ENCODE data around the gene NRG2. TPM values are rescaled to one million over a fixed set of nuclear protein-coding genes. Genes with fewer than 3 reads are reported as not detected.
A peak's percentile ranks its signal among the peaks of the same experiment; 100 is the strongest.

The NRG2 gene
- total and polyA plus RNA-seq, 7 experiments from 2014 or later = 0.05 to 0.22 (median 0.12) TPM; not detected in 3

DNA sequence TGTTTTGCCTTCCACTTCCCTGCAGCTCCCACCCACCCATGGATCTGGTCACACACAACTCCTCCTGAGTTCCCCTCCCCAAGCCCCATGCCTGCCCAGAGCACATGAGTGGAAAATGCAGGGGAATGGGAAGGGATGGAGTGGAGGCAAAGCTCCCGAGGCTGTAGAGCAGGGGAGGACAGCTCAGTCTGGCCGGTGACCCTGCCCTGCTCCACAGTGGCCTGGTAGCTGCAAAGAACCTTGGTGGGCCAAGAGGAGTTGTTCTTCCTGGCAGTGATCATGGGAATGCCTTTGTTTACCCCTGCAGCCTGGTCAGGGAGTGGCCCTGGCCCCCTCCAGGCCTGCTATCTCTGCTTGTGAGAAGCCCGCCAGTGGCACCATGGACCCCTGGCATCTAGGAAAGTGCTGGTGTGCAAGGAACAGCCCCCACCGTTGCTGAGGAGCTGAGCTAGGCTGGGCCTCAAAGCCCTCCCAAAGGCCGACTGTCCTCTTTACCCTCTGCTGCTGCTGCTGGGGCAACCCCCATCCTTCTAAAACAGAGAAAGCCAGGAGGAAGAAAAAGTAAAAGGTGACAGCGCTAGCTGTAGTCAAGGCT is 187.1 kb downstream of the NRG2 start:
- no peak for DNase-seq
- intact Hi-C loops (cut with micrococcal nuclease) = no loop called here
- Mint-ChIP-seq H3K27ac (no peak overlapping the region), H3K4me3 (no peak overlapping the region), H3K4me1 (peaks cover 0 to 2% (median 0%) of the 10 kb centered on the region in 7 donors), H3K27me3 (peaks cover 0 to 9% (median 0%) of the 10 kb centered on the region in 5 donors), H3K9me3 (no peaks in the 10 kb centered on the region), H3K36me3 (no peaks in the 10 kb centered on the region)
- ChIA-PET CTCF (interaction anchor here (1.0 kb wide), 1 partner anchor 12 kb away, joined by 3 read pairs; no protein-coding TSS in a partner anchor), POLR2A (interaction anchor here (0.5 to 1.2 kb wide), 2 partner anchors 9 to 1268 kb away, joined by 3 to 4 read pairs; no protein-coding TSS in a partner anchor)
- no peak for ATAC-seq
- H3K36me3 ChIP-seq (ENCODE audit: control insufficient read depth in 2 of 3, insufficient read depth in 3 of 3, low read length in 3 of 3) = no peaks in the 10 kb centered on the region
- H3K27me3 ChIP-seq (ENCODE audit: control insufficient read depth in 2 of 2, insufficient read depth in 2 of 2, low read length in 2 of 2) = no peaks in the 10 kb centered on the region
- H3K4me1 ChIP-seq (ENCODE audit: control insufficient read depth in 2 of 2, insufficient read depth in 2 of 2, low read length in 2 of 2) = no peaks in the 10 kb centered on the region
- no peak overlapping the region for H3K4me3 ChIP-seq (ENCODE audit: low read length)
- no peaks in the 10 kb centered on the region for H3K9me3 ChIP-seq (ENCODE audit: control insufficient read depth in 2 of 3, low read length in 3 of 3)
- no peak overlapping the region for H3K27ac ChIP-seq (ENCODE audit: low read depth, low read length)

DNA sequence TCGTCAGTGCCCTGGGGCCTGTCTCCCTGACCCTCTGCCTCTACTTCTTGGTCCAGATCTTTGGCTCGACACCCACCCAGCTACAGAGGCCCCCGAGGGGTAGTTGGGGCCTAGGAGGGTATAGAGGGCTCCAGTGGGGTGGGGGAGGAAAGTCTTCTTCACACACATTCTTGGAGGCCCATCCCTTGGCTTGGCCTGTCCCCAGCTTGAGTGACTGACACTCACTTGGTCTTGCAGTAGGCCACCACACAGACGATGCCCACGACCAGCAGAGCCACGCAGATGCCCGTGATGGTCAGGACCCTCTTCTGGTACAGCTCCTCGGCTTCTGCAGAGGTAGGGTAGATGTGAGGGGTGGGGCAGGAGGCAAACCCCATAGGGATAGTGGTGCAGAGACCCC is 187.6 kb downstream of the NRG2 start:
- no peak overlapping the region for H3K27ac Mint-ChIP-seq
- ATAC-seq (no peak), DNase-seq (no peak)
- H3K36me3 ChIP-seq (ENCODE audit: control insufficient read depth in 2 of 3, insufficient read depth in 3 of 3, low read length in 3 of 3) = no peaks in the 10 kb centered on the region
- H3K4me3 ChIP-seq (ENCODE audit: low read length) = no peak overlapping the region
- H3K27ac ChIP-seq (ENCODE audit: low read depth, low read length) = no peak overlapping the region
- H3K4me1 ChIP-seq (ENCODE audit: control insufficient read depth in 2 of 2, insufficient read depth in 2 of 2, low read length in 2 of 2) = no peaks in the 10 kb centered on the region
- no peaks in the 10 kb centered on the region for H3K9me3 ChIP-seq (ENCODE audit: control insufficient read depth in 2 of 3, low read length in 3 of 3)
- peaks cover 0 to 2% (median 0%) of the 10 kb centered on the region in 7 donors for H3K4me1 Mint-ChIP-seq
- H3K27me3 ChIP-seq (ENCODE audit: control insufficient read depth in 2 of 2, insufficient read depth in 2 of 2, low read length in 2 of 2) = no peaks in the 10 kb centered on the region
- no peaks in the 10 kb centered on the region for H3K9me3 Mint-ChIP-seq
- intact Hi-C loops (cut with micrococcal nuclease) = no loop called here
- ChIA-PET CTCF (interaction anchor here (1.0 kb wide), 1 partner anchor 11 kb away, joined by 3 read pairs; no protein-coding TSS in a partner anchor), POLR2A (interaction anchor here (1.2 kb wide), 1 partner anchor 8 kb away, joined by 3 read pairs; no protein-coding TSS in a partner anchor)
- no peaks in the 10 kb centered on the region for H3K36me3 Mint-ChIP-seq
- peaks cover 0 to 9% (median 3%) of the 10 kb centered on the region in 5 donors for H3K27me3 Mint-ChIP-seq
- H3K4me3 Mint-ChIP-seq = no peak overlapping the region

DNA sequence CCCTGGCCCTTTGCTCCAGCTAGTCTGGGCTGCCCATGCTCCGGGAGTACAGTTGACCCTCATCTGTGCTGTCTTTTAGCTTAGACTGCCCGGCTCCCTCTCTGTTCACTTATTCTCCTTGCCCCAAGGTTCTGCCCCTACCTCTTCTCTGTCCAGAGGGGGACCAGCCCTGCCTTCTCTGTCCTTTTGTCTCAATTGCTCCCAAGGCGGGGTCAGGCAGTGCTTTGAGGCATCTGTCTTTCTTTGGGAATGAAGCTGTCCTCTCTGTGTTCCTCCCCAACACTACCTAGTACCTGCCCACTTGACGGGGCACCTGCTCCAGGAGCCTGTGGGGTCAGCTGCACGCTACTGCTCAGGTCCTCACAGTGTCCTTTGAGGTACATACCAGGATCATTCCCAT is 188.1 kb downstream of the NRG2 start:
- no peaks in the 10 kb centered on the region for H3K36me3 ChIP-seq (ENCODE audit: control insufficient read depth in 2 of 3, insufficient read depth in 3 of 3, low read length in 3 of 3)
- H3K4me1 ChIP-seq (ENCODE audit: control insufficient read depth in 2 of 2, insufficient read depth in 2 of 2, low read length in 2 of 2) = no peaks in the 10 kb centered on the region
- no peaks in the 10 kb centered on the region for H3K9me3 ChIP-seq (ENCODE audit: control insufficient read depth in 2 of 3, low read length in 3 of 3)
- intact Hi-C loops (cut with micrococcal nuclease) = no loop called here
- no peak overlapping the region for H3K4me3 ChIP-seq (ENCODE audit: low read length)
- H3K27ac ChIP-seq (ENCODE audit: low read depth, low read length) = no peak overlapping the region
- H3K4me3 Mint-ChIP-seq = no peak overlapping the region
- no peaks in the 10 kb centered on the region for H3K27me3 ChIP-seq (ENCODE audit: control insufficient read depth in 2 of 2, insufficient read depth in 2 of 2, low read length in 2 of 2)
- CTCF ChIA-PET = interaction anchor here (0.8 to 1.0 kb wide), 2 partner anchors 11 to 68 kb away, joined by 3 read pairs; no protein-coding TSS in a partner anchor
- H3K27ac Mint-ChIP-seq = no peak overlapping the region
- DNase-seq (no peak), ATAC-seq (no peak)
- H3K9me3 Mint-ChIP-seq = no peaks in the 10 kb centered on the region
- peaks cover 0 to 9% (median 4%) of the 10 kb centered on the region in 5 donors for H3K27me3 Mint-ChIP-seq
- no peaks in the 10 kb centered on the region for H3K36me3 Mint-ChIP-seq
- POLR2A ChIA-PET = no interaction called here
- peaks cover 0 to 2% (median 1%) of the 10 kb centered on the region in 7 donors for H3K4me1 Mint-ChIP-seq

DNA sequence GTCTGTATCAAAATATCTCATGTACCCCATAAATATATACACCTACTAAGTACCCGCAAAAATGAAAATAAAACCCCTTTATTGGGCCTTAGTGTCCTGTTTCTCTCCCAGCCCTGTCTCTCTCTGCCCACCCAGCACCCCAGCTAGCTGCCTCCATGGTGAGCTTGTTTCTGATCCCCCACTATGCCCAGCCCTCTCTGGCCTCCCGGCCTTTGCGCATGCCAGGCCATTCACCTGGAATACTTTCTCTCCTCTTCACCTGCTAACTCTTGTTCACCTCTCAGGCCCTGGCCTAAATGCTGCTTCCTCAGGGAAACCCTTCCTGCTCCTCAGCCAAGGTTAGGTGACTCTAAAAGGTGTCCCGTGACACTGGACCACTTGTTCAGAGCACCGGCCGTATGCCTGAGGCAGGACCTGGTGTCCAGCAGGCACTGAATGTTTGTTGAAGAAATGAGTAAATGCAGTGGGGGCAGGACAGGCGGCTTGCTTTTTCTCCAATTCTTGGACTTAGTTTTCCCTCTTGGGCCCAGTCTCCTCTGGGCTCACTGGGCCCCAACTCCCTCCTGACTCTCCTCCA is 189.0 kb downstream of the NRG2 start:
- DNase-seq = no peak
- H3K36me3 ChIP-seq (ENCODE audit: control insufficient read depth in 2 of 3, insufficient read depth in 3 of 3, low read length in 3 of 3) = no peaks in the 10 kb centered on the region
- ChIA-PET CTCF (interaction anchor here (0.8 kb wide), 1 partner anchor 67 kb away, joined by 3 read pairs; no protein-coding TSS in a partner anchor), POLR2A (no interaction called here)
- H3K36me3 Mint-ChIP-seq = no peaks in the 10 kb centered on the region
- peaks cover 0 to 9% (median 7%) of the 10 kb centered on the region in 7 donors for H3K4me1 Mint-ChIP-seq
- H3K4me3 Mint-ChIP-seq = no peak overlapping the region
- no peaks in the 10 kb centered on the region for H3K9me3 Mint-ChIP-seq
- H3K27me3 Mint-ChIP-seq = peaks cover 0 to 16% (median 2%) of the 10 kb centered on the region in 5 donors
- no peak overlapping the region for H3K4me3 ChIP-seq (ENCODE audit: low read length)
- no peak for ATAC-seq
- intact Hi-C loops (cut with micrococcal nuclease) = no loop called here
- H3K27me3 ChIP-seq (ENCODE audit: control insufficient read depth in 2 of 2, insufficient read depth in 2 of 2, low read length in 2 of 2) = no peaks in the 10 kb centered on the region
- no peaks in the 10 kb centered on the region for H3K9me3 ChIP-seq (ENCODE audit: control insufficient read depth in 2 of 3, low read length in 3 of 3)
- peak overlapping the region in 1 of 9 donors; percentile 51 for H3K27ac Mint-ChIP-seq
- H3K27ac ChIP-seq (ENCODE audit: low read depth, low read length) = no peak overlapping the region
- peaks cover 0 to under 1% of the 10 kb centered on the region in 2 donors for H3K4me1 ChIP-seq (ENCODE audit: control insufficient read depth in 2 of 2, insufficient read depth in 2 of 2, low read length in 2 of 2)

DNA sequence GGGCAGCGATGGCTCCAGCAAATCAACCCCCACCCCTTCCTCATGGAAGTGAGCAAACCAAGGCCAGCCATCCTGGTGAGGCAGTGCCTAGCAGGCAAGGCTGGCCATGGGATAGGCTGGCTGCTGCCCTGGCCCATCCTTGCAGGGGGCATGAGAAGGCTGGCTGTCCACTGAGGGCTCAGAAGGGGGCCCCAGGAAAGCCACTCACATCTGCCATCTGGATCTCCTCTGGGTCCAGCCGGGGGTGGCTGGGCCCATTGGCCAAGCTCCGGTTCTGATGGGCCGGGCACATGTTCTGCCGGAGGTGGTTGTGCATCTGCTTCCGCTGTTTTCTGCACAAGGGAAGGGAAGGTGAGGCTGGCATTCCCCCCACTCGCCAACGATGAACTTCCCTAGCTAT is 190.4 kb downstream of the NRG2 start:
- H3K27me3 Mint-ChIP-seq = peaks cover 0 to 21% (median 0%) of the 10 kb centered on the region in 5 donors
- no peaks in the 10 kb centered on the region for H3K36me3 Mint-ChIP-seq
- H3K4me1 ChIP-seq (ENCODE audit: control insufficient read depth in 2 of 2, insufficient read depth in 2 of 2, low read length in 2 of 2) = peaks cover 0 to 5% of the 10 kb centered on the region in 2 donors
- intact Hi-C loops (cut with micrococcal nuclease) = no loop called here
- no peaks in the 10 kb centered on the region for H3K9me3 ChIP-seq (ENCODE audit: control insufficient read depth in 2 of 3, low read length in 3 of 3)
- CTCF ChIA-PET = interaction anchor here (0.8 kb wide), 1 partner anchor 10 kb away, joined by 4 read pairs; no protein-coding TSS in a partner anchor
- DNase-seq (no peak), ATAC-seq (no peak)
- POLR2A ChIA-PET = interaction anchor here (1.3 kb wide), 1 partner anchor 19 kb away, joined by 3 read pairs; no protein-coding TSS in a partner anchor
- no peak overlapping the region for H3K4me3 ChIP-seq (ENCODE audit: low read length)
- no peak overlapping the region for H3K27ac Mint-ChIP-seq
- no peaks in the 10 kb centered on the region for H3K36me3 ChIP-seq (ENCODE audit: control insufficient read depth in 2 of 3, insufficient read depth in 3 of 3, low read length in 3 of 3)
- H3K4me3 Mint-ChIP-seq = no peak overlapping the region
- no peak overlapping the region for H3K27ac ChIP-seq (ENCODE audit: low read depth, low read length)
- H3K4me1 Mint-ChIP-seq = peaks cover 0 to 14% (median 12%) of the 10 kb centered on the region in 7 donors
- H3K27me3 ChIP-seq (ENCODE audit: control insufficient read depth in 2 of 2, insufficient read depth in 2 of 2, low read length in 2 of 2) = no peaks in the 10 kb centered on the region
- H3K9me3 Mint-ChIP-seq = no peaks in the 10 kb centered on the region

DNA sequence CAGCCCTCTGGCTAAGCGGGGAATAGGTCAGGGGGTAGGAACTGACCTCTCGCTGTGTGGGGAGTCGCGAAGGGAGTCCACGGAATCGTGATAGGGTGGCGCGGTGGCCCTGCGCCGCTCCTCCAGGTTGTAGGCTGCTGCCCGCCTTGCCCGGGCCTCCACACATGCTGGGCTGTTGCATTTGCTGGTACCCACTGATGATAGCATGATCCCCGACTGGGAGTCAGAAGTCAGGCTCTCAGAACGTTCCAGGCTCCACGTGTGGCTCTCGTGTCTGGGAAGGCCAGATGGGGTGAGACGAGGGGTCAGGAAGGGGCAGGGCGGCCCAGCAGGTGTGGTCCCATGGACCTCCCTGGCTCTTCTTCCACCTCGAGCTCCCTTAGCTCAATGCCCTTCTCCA is 191.5 kb downstream of the NRG2 start:
- Histone ChIP-seq H3K4me3 (ENCODE audit: low read length) (no peak overlapping the region), H3K9me3 (ENCODE audit: control insufficient read depth in 2 of 3, low read length in 3 of 3) (no peaks in the 10 kb centered on the region), H3K36me3 (ENCODE audit: control insufficient read depth in 2 of 3, insufficient read depth in 3 of 3, low read length in 3 of 3) (no peaks in the 10 kb centered on the region), H3K27ac (ENCODE audit: low read depth, low read length) (no peak overlapping the region), H3K27me3 (ENCODE audit: control insufficient read depth in 2 of 2, insufficient read depth in 2 of 2, low read length in 2 of 2) (no peaks in the 10 kb centered on the region), H3K4me1 (ENCODE audit: control insufficient read depth in 2 of 2, insufficient read depth in 2 of 2, low read length in 2 of 2) (peaks cover 0 to 5% of the 10 kb centered on the region in 2 donors)
- peaks cover 0 to 30% (median 0%) of the 10 kb centered on the region in 5 donors for H3K27me3 Mint-ChIP-seq
- ATAC-seq (no peak), DNase-seq (no peak)
- no peaks in the 10 kb centered on the region for H3K36me3 Mint-ChIP-seq
- peaks cover 5 to 18% (median 17%) of the 10 kb centered on the region in 7 donors for H3K4me1 Mint-ChIP-seq
- no peak overlapping the region for H3K27ac Mint-ChIP-seq
- intact Hi-C loops (cut with micrococcal nuclease) = no loop called here
- POLR2A ChIA-PET = interaction anchor here (1.3 kb wide), 1 partner anchor 18 kb away, joined by 3 read pairs; no protein-coding TSS in a partner anchor
- no peaks in the 10 kb centered on the region for H3K9me3 Mint-ChIP-seq
- CTCF ChIA-PET = interaction anchor here (1.1 to 1.4 kb wide), 2 partner anchors 9 to 64 kb away, joined by 3 to 5 read pairs; no protein-coding TSS in a partner anchor
- no peak overlapping the region for H3K4me3 Mint-ChIP-seq
